GM21737 (cell line): Measurements from ENCODE around the gene EPN3.

Source experiments
- ATAC-seq: cut with Tn5 transposase; IDR thresholded peaks from one replicate; pipeline ENCODE4 v1.9.1; 2021; ENCODE audit warnings: mild to moderate bottlenecking, moderate library complexity; ENCODE audit not compliant: unreplicated experiment

The EPN3 gene

DNA sequence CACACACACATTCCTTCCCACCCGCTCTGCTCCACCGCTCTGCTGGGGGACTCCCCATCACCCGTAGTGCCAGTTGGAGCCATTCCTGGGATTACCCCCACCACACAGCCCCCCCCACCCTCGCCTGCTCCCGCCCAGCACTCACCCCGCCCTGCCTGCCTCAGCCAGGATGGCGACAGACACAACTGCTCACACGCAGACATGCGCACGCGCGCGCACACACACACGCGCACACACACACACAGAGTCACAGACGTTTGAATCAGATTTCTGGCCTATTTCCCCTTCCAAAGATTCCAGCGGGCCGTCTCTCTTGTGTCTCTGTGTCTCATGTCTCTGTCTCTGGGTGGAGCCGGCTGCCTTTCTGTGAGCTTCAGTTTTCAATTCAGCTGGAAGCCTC, 32.4 kb downstream of the EPN3 start:
- no peak for ATAC-seq

- no peak for ATAC-seq
Observed at GRCh38 chr17:50565402-50566350, 33.1 kb downstream of the EPN3 start.

- ATAC-seq = no peak
Observed at GRCh38 chr17:50566886-50567285, 34.4 kb downstream of the EPN3 start.

DNA sequence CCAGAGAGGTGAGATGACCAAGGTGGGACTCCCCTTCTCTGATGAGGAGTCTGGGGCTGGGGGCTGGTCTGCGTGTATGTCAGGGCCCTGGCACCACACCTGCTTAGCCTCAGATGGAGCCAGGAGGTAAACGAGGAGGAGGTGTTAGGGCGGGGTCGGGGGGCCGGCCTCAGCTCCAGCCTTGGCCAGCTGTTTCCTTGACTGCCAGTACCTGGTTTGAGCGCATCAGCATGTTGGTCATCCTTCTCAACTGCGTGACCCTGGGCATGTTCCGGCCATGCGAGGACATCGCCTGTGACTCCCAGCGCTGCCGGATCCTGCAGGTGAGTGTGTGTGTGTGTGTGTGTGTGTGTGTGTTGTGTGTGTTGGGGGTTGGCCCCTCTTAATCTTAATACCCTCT, 36.1 kb downstream of the EPN3 start:
- ATAC-seq = no peak

DNA sequence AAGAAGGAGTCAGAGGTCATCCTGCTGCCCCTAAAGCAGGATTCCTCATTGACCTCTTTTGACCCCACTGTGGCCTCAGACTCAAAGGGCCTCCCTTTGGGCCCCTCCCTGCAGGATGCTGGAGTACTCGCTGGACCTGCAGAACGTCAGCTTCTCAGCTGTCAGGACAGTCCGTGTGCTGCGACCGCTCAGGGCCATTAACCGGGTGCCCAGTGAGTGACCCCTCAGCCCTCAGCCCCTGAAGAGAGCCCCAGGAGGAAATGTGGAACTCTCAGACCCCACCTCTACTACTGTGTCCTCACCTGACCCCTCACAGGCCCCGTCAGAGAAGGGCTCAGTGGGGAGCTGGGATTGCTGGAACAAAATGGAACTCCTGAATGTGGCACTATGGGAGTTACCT, 37.1 kb downstream of the EPN3 start:
- ATAC-seq = no peak

GRCh38 chr17:50570032-50570431, 37.5 kb downstream of the EPN3 start:
- no peak for ATAC-seq

DNA sequence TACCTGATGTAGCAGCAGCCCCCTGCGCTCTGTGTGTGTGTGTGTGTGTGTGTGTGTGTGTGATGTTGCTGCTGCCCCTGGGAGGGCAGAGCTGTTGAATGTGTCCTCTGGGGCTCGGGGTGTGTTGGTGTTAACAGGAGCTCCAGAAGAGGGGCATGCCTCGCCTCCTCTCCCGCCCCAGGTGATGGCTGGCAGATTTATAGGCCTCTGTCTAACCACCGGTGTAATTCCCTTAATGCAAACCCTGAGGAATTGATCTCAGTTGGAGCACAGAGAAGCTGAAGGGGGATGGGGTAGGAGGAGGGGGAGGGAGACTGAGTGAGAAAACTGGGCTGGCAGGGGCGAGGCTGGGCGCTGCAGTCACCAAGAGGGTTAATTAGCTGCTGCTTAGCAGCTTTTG, 38.0 kb downstream of the EPN3 start:
- ATAC-seq = no peak

DNA sequence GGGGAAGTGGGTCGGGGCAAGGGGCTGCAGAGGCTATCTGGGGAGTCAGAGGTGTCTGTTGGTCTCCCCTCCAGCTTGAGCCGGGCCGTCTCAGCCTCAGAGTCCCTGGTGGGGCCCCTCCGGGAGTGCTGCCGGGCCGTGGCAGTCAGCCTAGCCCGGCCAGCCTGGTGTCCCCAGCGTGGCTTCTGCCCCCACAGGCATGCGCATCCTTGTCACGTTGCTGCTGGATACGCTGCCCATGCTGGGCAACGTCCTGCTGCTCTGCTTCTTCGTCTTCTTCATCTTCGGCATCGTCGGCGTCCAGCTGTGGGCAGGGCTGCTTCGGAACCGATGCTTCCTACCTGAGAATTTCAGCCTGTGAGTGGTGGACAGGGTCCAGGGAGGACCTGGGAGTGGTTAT, 39.1 kb downstream of the EPN3 start:
- ATAC-seq = no peak

- ATAC-seq = no peak
Observed at GRCh38 chr17:50572541-50572940, 40.0 kb downstream of the EPN3 start.

DNA sequence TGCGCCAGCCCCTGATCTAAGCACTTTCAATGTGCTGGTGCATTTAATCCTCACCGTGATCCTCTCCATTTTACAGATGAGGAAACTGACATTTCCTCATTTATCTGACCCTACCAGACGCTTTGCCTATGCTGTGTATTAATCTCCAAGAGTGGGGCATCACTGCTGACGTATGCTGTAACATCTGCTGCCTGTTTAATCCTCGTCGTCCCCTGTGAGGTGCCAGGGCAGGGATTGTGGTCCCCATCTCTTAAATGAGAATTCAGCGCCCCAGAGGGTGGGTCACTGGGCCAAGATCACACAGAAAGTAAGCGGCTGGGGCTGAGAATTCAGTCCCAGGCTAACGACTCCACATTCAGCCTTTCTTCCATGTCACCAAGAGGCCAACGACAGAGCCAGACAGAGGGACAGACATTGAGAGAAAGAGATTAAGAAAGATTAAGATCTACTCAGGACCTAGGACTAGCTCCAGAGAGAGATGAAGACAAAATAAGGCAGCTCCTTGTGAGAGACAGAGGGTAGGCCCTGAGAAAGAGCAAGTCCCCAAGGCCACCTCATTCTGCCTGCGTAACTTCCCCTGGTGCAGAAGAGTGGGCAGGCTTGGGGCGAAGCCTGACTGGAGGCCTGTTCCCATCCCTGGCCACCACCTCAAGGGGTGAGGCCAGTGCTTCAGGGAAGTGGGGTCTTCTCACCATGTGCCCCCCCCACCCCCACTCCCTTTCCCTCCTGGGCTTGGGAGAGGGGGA, 41.5 kb downstream of the EPN3 start:
- no peak for ATAC-seq

- ATAC-seq = no peak
Observed at GRCh38 chr17:50575581-50576210, 43.2 kb downstream of the EPN3 start.

- no peak for ATAC-seq
Observed at GRCh38 chr17:50576864-50577263, 44.3 kb downstream of the EPN3 start.

DNA sequence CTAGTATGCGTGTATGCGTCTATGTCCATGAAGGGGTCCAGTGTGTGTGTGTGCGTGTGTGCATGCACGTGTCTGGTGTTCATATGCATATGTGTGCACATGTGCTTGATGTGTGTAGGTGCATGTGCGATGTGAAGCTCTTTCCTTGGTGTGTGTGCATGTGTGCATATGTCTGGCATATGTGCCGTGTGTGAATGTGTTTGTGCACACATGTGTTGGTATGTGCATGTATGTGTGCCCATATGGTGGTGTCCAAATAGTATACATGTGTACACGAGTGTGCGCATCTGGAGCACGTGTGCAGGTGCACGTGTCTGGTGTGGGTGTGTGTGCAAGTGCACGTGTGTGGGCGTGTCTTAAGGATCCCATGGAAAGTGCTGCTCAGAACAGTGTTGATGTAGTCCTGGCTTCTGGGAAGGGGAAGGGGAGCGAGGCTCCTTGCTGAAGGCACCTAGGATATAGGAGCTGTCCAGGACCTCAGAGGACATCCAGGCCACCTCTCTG, 45.0 kb downstream of the EPN3 start:
- no peak for ATAC-seq

- no peak for ATAC-seq
Observed at GRCh38 chr17:50578173-50578572, 45.6 kb downstream of the EPN3 start.

DNA sequence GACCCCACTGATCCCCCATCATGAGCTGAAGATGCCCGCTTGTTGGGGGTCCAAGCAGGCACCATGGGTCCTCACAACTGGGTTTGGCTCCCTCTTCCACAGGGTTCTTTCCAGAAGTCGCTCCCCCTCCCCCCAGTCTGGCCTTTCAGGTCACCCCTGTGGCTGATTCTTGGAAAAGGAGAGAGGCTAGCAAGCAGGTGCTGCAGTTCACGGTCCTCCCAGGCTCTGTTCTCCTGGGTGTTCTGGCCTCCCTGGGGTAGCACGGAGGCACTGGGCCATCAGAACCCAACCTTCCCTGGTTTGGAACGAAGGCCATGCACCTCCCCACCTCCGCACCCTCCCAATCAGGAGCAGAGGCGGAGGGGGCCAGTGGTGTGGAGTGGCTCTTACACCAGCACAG, 46.9 kb downstream of the EPN3 start:
- ATAC-seq = no peak

- ATAC-seq = no peak
Observed at GRCh38 chr17:50580646-50581045, 48.1 kb downstream of the EPN3 start.

GRCh38 chr17:50581316-50581715, 48.8 kb downstream of the EPN3 start:
- ATAC-seq = no peak

- ATAC-seq = no peak
Observed at GRCh38 chr17:50582741-50583140, 50.2 kb downstream of the EPN3 start.

- ATAC-seq = no peak
Observed at GRCh38 chr17:50583641-50584040, 51.1 kb downstream of the EPN3 start.

- no peak for ATAC-seq
Observed at GRCh38 chr17:50584116-50584515, 51.6 kb downstream of the EPN3 start.

GRCh38 chr17:50584749-50585148, 52.2 kb downstream of the EPN3 start:
- no peak for ATAC-seq
